Vagina (tissue), 2 donors: ENCODE data around the gene KAZN.

Experiments used
- CTCF ChIP-seq, 3 experiments: fragments of 450-650 bp in 2 of 3; fragments of 200-600 bp in 1 of 3; sonication (generic) in 1 of 3; IDR thresholded peaks; one replicate each; pipeline ENCODE4 v1.5.1; 2017 to 2019; ENCODE audit warnings: antibody characterized with exemption in 3 of 3, mild to moderate bottlenecking in 2 of 3, moderate library complexity in 2 of 3
- POLR2A ChIP-seq, 2 donors: fragments of 450-650 bp; IDR thresholded peaks; one replicate each; pipeline ENCODE4 v1.6.1; 2017; ENCODE audit warnings: antibody characterized with exemption in 2 of 2, mild to moderate bottlenecking in 2 of 2, moderate library complexity in 2 of 2
- POLR2AphosphoS5 ChIP-seq, 2 donors: sonication (generic); formaldehyde crosslinking; IDR thresholded peaks; one replicate each; pipeline ENCODE4 v1.9.0; 2017; ENCODE audit warnings: antibody characterized with exemption in 2 of 2, mild to moderate bottlenecking in 2 of 2, low read depth in 1 of 2; ENCODE audit not compliant: insufficient read depth in 1 of 2

GRCh38 chr1:14926229-14926628 is 327.7 kb downstream of the KAZN start:
- TF ChIP-seq POLR2A (IDR thresholded peaks at IDR 0.05) (no peak), CTCF (IDR thresholded peaks at IDR 0.05) (no peak), POLR2AphosphoS5 (IDR thresholded peaks at IDR 0.05; ENCODE audit: insufficient read depth in 1 of 2, low read depth in 1 of 2) (no peak)
